Amniotic epithelial cell (primary cell): ENCODE results near the gene RNF214.
A peak's percentile ranks its signal among the peaks of the same experiment; 100 is the strongest.
"Not testable (repeated sequence)": the region's sequence is repeated elsewhere in the genome, so short reads cannot be mapped to it uniquely, and the experiment has no call there.

Experiments
- DNase-seq: peaks from one replicate; pipeline ENCODE4 v3.0.0-alpha.2; 2010; ENCODE audit warnings: low read depth

The RNF214 gene

GRCh38 chr11:117230999-117231841, 1.3 kb upstream of the RNF214 start:
- DNase-seq = no peak

GRCh38 chr11:117231842-117232091, 704 bp upstream of the RNF214 start, which contains the start of gene PCSK7:
Gene PCSK7 (minus strand): TSS chr11:117232073. CDS start chr11:117229844, 2,229 bp downstream.
- no peak for DNase-seq

DNA sequence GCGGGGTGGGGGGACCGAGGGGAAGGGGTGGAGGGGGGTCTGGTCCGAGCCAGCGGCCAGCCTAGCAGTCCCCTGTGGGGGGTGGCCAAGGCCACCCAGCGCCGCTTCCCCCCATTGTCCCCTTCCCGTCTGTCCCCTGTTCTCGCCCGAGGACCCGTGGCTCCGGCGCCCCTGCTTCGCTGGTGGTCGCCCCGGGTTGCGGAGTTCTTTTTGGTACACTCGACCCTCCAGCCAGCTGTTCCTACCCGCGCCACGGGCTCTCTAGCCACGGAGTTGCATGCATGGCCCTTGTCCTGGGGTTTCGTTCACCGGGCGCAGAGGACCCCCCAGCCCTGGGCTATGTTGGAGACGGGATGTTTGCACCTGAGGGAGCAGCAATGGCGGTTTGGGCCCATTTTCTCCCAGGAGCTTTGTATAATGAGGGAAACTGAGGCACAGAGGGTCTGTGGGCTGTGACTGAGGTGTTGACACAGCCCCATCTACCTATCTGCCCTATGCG, 489 bp downstream of the RNF214 start:
- DNase-seq = no peak

GRCh38 chr11:117238221-117238620, 5.8 kb downstream of the RNF214 start:
- no peak for DNase-seq

- peak; percentile 98 for DNase-seq
Observed at GRCh38 chr11:117239295-117239694, 6.8 kb downstream of the RNF214 start.

DNA sequence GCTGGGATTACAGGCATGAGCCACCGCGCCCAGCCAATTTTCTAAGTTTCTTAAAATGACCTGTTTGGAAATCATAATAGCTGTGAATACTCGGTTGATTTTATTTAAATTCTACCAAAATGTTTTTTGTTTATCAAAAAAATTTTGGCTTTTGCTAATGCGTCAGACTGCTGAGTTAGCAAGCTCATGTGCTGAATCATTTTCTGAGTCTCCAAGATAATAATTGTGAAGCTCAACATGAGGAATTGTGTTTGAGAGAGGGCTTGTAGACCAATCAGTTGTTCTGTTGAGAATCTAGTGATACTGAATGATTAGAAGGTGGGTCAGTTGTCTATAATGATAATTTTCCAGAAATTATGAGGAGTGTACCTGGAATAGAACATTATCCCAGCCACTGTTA, 15.9 kb downstream of the RNF214 start:
- no peak for DNase-seq

GRCh38 chr11:117249571-117249970, 17.1 kb downstream of the RNF214 start:
- DNase-seq = no peak

DNA sequence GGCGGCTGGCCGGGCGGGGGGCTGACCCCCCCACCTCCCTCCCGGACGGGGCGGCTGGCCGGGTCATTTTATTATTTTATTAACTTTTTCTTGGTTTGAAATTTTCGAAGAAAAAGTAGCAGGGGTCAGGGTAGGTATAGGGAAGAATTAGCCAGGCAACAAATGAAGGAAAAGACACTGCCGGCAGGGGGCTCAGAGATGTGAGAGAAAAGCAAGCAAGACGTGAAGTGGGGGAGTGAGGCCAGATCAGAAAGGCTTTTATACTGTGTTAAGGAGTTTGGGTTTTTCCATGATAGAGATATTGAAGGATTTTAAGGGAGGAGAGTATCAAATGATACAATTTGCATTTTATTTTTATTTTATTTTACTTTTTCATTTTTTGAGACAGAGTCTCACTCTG, 19.0 kb downstream of the RNF214 start:
- no peak for DNase-seq

GRCh38 chr11:117255966-117256365, 23.5 kb downstream of the RNF214 start:
- no peak for DNase-seq

DNA sequence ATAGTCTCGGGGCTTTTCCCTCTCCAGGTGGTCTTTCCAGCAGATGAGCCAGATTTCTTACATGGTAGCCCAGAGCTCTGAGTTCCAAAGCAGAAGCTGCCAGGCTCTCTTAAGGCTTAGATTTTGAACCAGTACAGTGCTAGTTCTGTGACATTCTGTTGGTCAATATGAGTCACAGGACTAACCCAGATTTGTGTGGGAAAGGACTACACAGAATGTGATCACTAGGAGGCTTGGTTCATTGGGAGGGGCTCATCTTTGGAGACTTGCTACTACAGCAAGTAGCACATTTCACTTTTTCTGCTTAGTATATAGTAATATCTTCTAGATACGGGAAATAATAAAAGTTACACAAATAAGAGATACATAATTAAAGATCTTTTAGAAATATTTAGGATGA, 24.1 kb downstream of the RNF214 start:
- DNase-seq = peak; percentile 51

DNA sequence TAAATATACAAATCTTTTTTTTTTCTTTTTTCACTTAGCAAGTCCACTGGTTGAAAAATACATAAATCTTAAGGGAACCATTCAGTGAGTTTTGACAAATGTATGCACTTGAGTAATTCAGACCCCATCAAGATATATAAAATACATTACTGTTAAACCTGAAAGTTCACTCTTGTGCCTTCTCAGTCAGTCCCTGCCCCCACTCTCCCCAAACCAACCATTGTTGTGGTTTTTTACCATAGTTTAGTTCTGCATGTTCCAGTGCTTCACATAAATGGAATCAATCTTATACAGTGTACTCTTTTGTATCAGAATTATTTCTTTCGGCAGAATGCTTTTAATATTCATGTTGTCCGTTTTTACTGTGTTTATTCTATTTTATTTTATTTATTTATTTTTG, 26.1 kb downstream of the RNF214 start:
- no peak for DNase-seq

DNA sequence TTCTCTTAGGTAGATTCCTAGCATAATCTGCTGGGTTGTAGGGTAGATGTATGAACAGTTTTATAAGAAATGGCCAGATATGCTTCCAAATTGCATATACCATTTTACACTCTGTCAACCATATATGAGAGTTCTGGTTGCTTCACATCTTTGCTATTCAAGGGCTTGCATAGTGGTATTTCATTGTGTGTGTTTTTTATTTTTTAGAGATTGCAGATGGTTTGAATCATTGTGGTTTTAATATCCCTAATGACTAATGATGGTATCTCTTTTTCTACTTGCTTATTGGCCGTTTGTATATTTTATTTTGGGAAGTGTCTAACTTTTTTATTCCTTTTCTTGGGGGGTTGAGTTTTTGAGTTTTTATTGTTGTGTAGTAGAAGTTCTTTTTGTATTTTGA, 26.9 kb downstream of the RNF214 start:
- DNase-seq = peak; percentile 82

- DNase-seq = not testable (repeated sequence)
Observed at GRCh38 chr11:117264624-117265323, 32.3 kb downstream of the RNF214 start.

DNA sequence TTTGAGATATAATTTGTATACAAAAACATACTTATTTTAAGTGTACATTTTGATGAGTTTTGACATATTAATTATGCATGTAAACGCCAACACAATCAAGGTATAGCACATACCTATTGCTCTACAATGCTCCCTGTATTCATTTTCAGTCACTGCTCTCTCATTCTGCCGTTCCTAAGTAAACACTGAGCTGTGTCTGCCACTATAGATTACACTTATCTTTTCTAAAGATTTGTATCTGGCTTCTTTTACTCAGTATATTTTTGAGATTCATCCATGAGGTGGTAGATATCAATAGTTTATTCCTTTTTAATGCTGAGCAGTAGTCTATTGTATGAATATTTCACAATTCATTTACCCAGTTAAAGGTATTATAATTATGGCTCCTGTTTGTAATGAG, 33.3 kb downstream of the RNF214 start:
- DNase-seq = no peak

GRCh38 chr11:117269856-117270255, 37.4 kb downstream of the RNF214 start:
- peak; percentile 72 for DNase-seq

GRCh38 chr11:117271208-117271607, 38.7 kb downstream of the RNF214 start:
- DNase-seq = no peak

GRCh38 chr11:117272175-117272574, 39.7 kb downstream of the RNF214 start:
- DNase-seq = peak; percentile 48

GRCh38 chr11:117273550-117274289, 41.2 kb downstream of the RNF214 start:
- peak; percentile 89 for DNase-seq

GRCh38 chr11:117278347-117278746, 45.9 kb downstream of the RNF214 start:
- peak; percentile 58 for DNase-seq

GRCh38 chr11:117279711-117280376, 47.4 kb downstream of the RNF214 start:
- DNase-seq = peak; percentile 97

DNA sequence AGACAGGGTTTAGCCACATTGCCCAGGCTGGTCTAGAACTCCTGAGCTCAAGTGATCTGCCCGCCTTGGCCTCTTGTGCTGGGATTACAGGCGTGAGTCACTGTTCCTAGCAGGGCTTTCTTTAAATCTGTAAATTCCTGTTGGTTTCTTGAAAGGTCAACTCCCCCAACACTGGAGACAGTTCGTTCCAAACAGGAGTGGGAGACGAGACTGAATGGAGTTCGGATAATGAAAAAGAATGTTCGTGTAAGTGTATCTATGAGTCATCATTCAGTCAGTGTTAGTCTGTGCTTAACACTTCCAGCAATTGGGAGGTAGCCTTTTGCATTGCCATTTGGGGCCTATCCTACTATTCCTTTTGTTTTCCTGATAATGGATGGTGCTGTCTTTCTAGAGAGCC, 48.7 kb downstream of the RNF214 start:
- DNase-seq = peak; percentile 100

DNA sequence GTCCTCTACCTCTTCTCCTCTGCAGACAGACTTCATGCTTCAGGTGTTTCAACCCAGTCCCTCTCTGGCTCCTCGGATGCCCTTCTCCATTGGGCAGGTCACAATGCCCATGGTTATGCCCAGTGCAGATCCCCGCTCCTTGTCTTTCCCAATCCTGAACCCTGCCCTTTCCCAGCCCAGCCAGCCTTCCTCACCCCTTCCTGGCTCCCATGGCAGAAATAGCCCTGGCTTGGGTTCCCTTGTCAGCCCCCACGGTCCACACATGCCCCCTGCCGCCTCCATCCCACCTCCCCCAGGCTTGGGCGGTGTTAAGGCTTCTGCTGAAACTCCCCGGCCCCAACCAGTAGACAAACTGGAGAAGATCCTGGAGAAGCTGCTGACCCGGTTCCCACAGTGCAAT, 49.4 kb downstream of the RNF214 start:
- no peak for DNase-seq
